ENCODE results near the gene AKIRIN2.

The AKIRIN2 gene

GRCh38 chr6:87701676-87702588, at the start of gene AKIRIN2:
Gene AKIRIN2 (minus strand): TSS chr6:87702233. CDS start chr6:87701684, 549 bp downstream.
- H3K27me3 ChIP-seq (ENCODE audit: control insufficient read depth in 1 of 2, insufficient read depth in 2 of 2, low read length in 2 of 2): no peaks in the 10 kb centered on the region

GRCh38 chr6:87747646-87748045, 45.6 kb upstream of the AKIRIN2 start:
- Histone ChIP-seq H3K4me1 (ENCODE audit: control insufficient read depth in 1 of 2, insufficient read depth in 2 of 2, low read length in 2 of 2) (no peaks in the 10 kb centered on the region), H3K9ac (ENCODE audit: low read depth in 1 of 2, low read length in 2 of 2) (no peak overlapping the region), H3K9me3 (ENCODE audit: control insufficient read depth in 1 of 2, low read length in 2 of 2) (no peaks in the 10 kb centered on the region), H3K27me3 (ENCODE audit: control insufficient read depth in 1 of 2, insufficient read depth in 2 of 2, low read length in 2 of 2) (no peaks in the 10 kb centered on the region), H3K4me3 (ENCODE audit: low read depth in 1 of 2, low read length in 2 of 2) (no peak overlapping the region), H3K36me3 (ENCODE audit: control insufficient read depth in 1 of 2, insufficient read depth in 2 of 2, low read length in 2 of 2) (no peaks in the 10 kb centered on the region), H3K27ac (ENCODE audit: low read depth, low read length) (no peak overlapping the region)

More at GRCh38 chr6:87701676-87702588, at the start of gene AKIRIN2:
- Histone ChIP-seq H3K9ac (ENCODE audit: low read depth in 1 of 2, low read length in 2 of 2) (peak within 1 kb of the TSS; percentile 97), H3K4me1 (ENCODE audit: control insufficient read depth in 1 of 2, insufficient read depth in 2 of 2, low read length in 2 of 2) (peaks cover 18 to 20% of the 10 kb centered on the region in 2 donors), H3K36me3 (ENCODE audit: control insufficient read depth in 1 of 2, insufficient read depth in 2 of 2, low read length in 2 of 2) (no peaks in the 10 kb centered on the region), H3K27ac (ENCODE audit: low read depth, low read length) (peak within 1 kb of the TSS; percentile 94), H3K9me3 (ENCODE audit: control insufficient read depth in 1 of 2, low read length in 2 of 2) (no peaks in the 10 kb centered on the region), H3K4me3 (ENCODE audit: low read depth in 1 of 2, low read length in 2 of 2) (peak within 1 kb of the TSS; percentile 89 to 93)

DNA sequence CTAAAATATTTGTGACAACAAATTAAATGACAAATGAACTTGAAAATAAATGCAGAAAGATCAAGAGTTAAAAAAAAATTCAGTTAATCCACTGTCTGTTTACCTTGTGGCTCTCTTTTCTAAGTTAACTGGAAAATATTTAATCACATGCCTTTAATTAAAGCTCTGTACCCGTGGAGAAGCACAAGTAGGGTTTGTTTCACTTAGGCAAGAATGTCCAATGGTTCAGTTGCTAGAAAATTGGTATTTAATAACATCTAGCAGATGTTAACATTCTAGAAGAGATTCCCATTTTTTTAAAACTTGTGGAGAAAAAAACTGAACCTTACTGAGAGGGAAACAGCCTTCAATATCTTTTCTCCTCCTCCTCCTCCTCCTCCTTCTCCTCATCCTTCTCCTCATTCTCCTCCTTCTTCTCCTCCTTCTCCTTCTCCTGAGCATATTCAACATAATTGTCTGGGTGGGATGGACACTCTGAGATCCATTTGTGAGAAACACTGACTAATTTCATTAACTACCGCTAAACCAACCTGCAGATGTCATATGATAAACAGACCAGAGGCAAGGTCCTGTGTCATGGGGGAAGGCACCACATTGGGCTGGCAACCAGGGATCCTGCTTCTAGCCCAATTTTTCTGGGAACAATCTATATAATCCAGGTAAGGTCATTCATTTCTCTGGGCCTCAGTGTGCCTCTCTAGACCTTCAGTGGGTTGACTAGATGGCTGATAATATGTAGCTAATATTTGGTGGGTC, 44.1 kb upstream of the AKIRIN2 start:
- Histone ChIP-seq H3K27me3 (ENCODE audit: control insufficient read depth in 1 of 2, insufficient read depth in 2 of 2, low read length in 2 of 2) (no peaks in the 10 kb centered on the region), H3K9me3 (ENCODE audit: control insufficient read depth in 1 of 2, low read length in 2 of 2) (no peaks in the 10 kb centered on the region), H3K4me1 (ENCODE audit: control insufficient read depth in 1 of 2, insufficient read depth in 2 of 2, low read length in 2 of 2) (no peaks in the 10 kb centered on the region), H3K27ac (ENCODE audit: low read depth, low read length) (no peak overlapping the region), H3K4me3 (ENCODE audit: low read depth in 1 of 2, low read length in 2 of 2) (no peak overlapping the region), H3K9ac (ENCODE audit: low read depth in 1 of 2, low read length in 2 of 2) (no peak overlapping the region), H3K36me3 (ENCODE audit: control insufficient read depth in 1 of 2, insufficient read depth in 2 of 2, low read length in 2 of 2) (no peaks in the 10 kb centered on the region)

- Histone ChIP-seq H3K4me3 (ENCODE audit: low read depth in 1 of 2, low read length in 2 of 2) (no peak overlapping the region), H3K36me3 (ENCODE audit: control insufficient read depth in 1 of 2, insufficient read depth in 2 of 2, low read length in 2 of 2) (no peaks in the 10 kb centered on the region), H3K9me3 (ENCODE audit: control insufficient read depth in 1 of 2, low read length in 2 of 2) (no peaks in the 10 kb centered on the region), H3K27ac (ENCODE audit: low read depth, low read length) (no peak overlapping the region), H3K9ac (ENCODE audit: low read depth in 1 of 2, low read length in 2 of 2) (no peak overlapping the region), H3K4me1 (ENCODE audit: control insufficient read depth in 1 of 2, insufficient read depth in 2 of 2, low read length in 2 of 2) (no peaks in the 10 kb centered on the region), H3K27me3 (ENCODE audit: control insufficient read depth in 1 of 2, insufficient read depth in 2 of 2, low read length in 2 of 2) (no peaks in the 10 kb centered on the region)
Observed at GRCh38 chr6:87743454-87743853, 41.4 kb upstream of the AKIRIN2 start.

GRCh38 chr6:87742106-87742505, 40.1 kb upstream of the AKIRIN2 start:
- H3K27ac ChIP-seq (ENCODE audit: low read depth, low read length): no peak overlapping the region
- H3K4me3 ChIP-seq (ENCODE audit: low read depth in 1 of 2, low read length in 2 of 2): no peak overlapping the region
- H3K9ac ChIP-seq (ENCODE audit: low read depth in 1 of 2, low read length in 2 of 2): no peak overlapping the region
- no peaks in the 10 kb centered on the region for H3K36me3 ChIP-seq (ENCODE audit: control insufficient read depth in 1 of 2, insufficient read depth in 2 of 2, low read length in 2 of 2)
- peaks cover 0 to 4% of the 10 kb centered on the region in 2 donors for H3K4me1 ChIP-seq (ENCODE audit: control insufficient read depth in 1 of 2, insufficient read depth in 2 of 2, low read length in 2 of 2)
- no peaks in the 10 kb centered on the region for H3K27me3 ChIP-seq (ENCODE audit: control insufficient read depth in 1 of 2, insufficient read depth in 2 of 2, low read length in 2 of 2)
- no peaks in the 10 kb centered on the region for H3K9me3 ChIP-seq (ENCODE audit: control insufficient read depth in 1 of 2, low read length in 2 of 2)

DNA sequence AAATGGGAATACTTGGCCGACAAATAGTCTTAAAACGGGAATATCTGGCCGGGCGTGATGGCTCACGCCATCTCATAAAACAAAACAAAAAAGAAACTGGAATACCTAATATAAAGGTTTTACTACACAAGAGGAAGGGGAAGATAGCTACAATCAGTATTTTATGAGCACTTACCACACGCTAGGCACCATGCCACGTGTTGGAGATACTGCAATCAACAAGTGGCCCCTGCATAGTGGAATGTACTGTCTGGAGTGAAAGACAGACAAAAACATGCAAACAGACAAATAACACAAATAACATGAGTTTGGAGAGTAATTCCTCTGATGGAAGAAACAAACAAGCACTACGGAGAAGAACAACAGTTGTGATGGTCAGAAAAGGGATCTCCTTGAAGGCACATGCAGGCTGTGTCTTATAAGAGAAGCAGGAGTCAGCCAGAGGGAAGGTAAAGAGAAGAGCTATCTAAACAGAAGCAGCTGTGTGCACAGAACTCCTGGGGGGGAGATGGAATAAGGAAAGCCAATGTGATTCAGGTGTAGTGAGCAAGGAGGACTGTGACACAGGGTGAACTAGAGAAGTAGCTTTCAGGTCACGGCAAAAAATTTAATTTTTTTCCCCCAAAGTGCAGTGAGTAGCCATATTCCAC, 39.1 kb upstream of the AKIRIN2 start:
- no peaks in the 10 kb centered on the region for H3K9me3 ChIP-seq (ENCODE audit: control insufficient read depth in 1 of 2, low read length in 2 of 2)
- peaks cover 0 to 7% of the 10 kb centered on the region in 2 donors for H3K4me1 ChIP-seq (ENCODE audit: control insufficient read depth in 1 of 2, insufficient read depth in 2 of 2, low read length in 2 of 2)
- H3K4me3 ChIP-seq (ENCODE audit: low read depth in 1 of 2, low read length in 2 of 2): no peak overlapping the region
- no peaks in the 10 kb centered on the region for H3K36me3 ChIP-seq (ENCODE audit: control insufficient read depth in 1 of 2, insufficient read depth in 2 of 2, low read length in 2 of 2)
- no peak overlapping the region for H3K9ac ChIP-seq (ENCODE audit: low read depth in 1 of 2, low read length in 2 of 2)
- no peak overlapping the region for H3K27ac ChIP-seq (ENCODE audit: low read depth, low read length)
- no peaks in the 10 kb centered on the region for H3K27me3 ChIP-seq (ENCODE audit: control insufficient read depth in 1 of 2, insufficient read depth in 2 of 2, low read length in 2 of 2)

DNA sequence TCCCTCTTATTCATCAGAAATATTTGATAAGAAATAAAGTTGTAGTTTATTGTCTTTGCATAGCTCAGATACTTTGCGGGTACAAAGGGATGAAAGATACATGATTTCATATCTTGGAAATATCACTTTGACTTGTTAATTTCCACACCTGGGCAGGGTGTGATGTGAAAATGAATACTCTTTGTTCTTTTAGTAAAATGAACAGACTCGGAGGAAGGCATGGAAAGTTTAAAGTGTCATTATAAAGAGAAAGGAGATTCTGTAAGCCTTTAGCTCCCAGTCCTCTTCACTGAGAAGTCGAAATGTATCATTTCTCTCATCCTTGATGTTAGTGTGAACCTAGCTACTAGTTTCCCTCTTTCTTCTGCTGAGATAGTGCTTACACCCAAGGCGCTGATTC, 36.7 kb upstream of the AKIRIN2 start:
- no peaks in the 10 kb centered on the region for H3K9me3 ChIP-seq (ENCODE audit: control insufficient read depth in 1 of 2, low read length in 2 of 2)
- H3K36me3 ChIP-seq (ENCODE audit: control insufficient read depth in 1 of 2, insufficient read depth in 2 of 2, low read length in 2 of 2): no peaks in the 10 kb centered on the region
- H3K27me3 ChIP-seq (ENCODE audit: control insufficient read depth in 1 of 2, insufficient read depth in 2 of 2, low read length in 2 of 2): no peaks in the 10 kb centered on the region
- peaks cover 0 to 7% of the 10 kb centered on the region in 2 donors for H3K4me1 ChIP-seq (ENCODE audit: control insufficient read depth in 1 of 2, insufficient read depth in 2 of 2, low read length in 2 of 2)
- no peak overlapping the region for H3K27ac ChIP-seq (ENCODE audit: low read depth, low read length)
- H3K4me3 ChIP-seq (ENCODE audit: low read depth in 1 of 2, low read length in 2 of 2): no peak overlapping the region
- H3K9ac ChIP-seq (ENCODE audit: low read depth in 1 of 2, low read length in 2 of 2): no peak overlapping the region

- Histone ChIP-seq H3K4me3 (ENCODE audit: low read depth in 1 of 2, low read length in 2 of 2) (no peak overlapping the region), H3K27me3 (ENCODE audit: control insufficient read depth in 1 of 2, insufficient read depth in 2 of 2, low read length in 2 of 2) (no peaks in the 10 kb centered on the region), H3K27ac (ENCODE audit: low read depth, low read length) (no peak overlapping the region), H3K4me1 (ENCODE audit: control insufficient read depth in 1 of 2, insufficient read depth in 2 of 2, low read length in 2 of 2) (peaks cover 0 to 7% of the 10 kb centered on the region in 2 donors), H3K36me3 (ENCODE audit: control insufficient read depth in 1 of 2, insufficient read depth in 2 of 2, low read length in 2 of 2) (no peaks in the 10 kb centered on the region), H3K9ac (ENCODE audit: low read depth in 1 of 2, low read length in 2 of 2) (no peak overlapping the region), H3K9me3 (ENCODE audit: control insufficient read depth in 1 of 2, low read length in 2 of 2) (no peaks in the 10 kb centered on the region)
Observed at GRCh38 chr6:87738000-87738399, 36.0 kb upstream of the AKIRIN2 start.

GRCh38 chr6:87736809-87737540, 34.9 kb upstream of the AKIRIN2 start:
- no peaks in the 10 kb centered on the region for H3K9me3 ChIP-seq (ENCODE audit: control insufficient read depth in 1 of 2, low read length in 2 of 2)
- no peak overlapping the region for H3K9ac ChIP-seq (ENCODE audit: low read depth in 1 of 2, low read length in 2 of 2)
- no peak overlapping the region for H3K27ac ChIP-seq (ENCODE audit: low read depth, low read length)
- peaks cover 5 to 13% of the 10 kb centered on the region in 2 donors for H3K4me1 ChIP-seq (ENCODE audit: control insufficient read depth in 1 of 2, insufficient read depth in 2 of 2, low read length in 2 of 2)
- no peaks in the 10 kb centered on the region for H3K27me3 ChIP-seq (ENCODE audit: control insufficient read depth in 1 of 2, insufficient read depth in 2 of 2, low read length in 2 of 2)
- H3K4me3 ChIP-seq (ENCODE audit: low read depth in 1 of 2, low read length in 2 of 2): no peak overlapping the region
- no peaks in the 10 kb centered on the region for H3K36me3 ChIP-seq (ENCODE audit: control insufficient read depth in 1 of 2, insufficient read depth in 2 of 2, low read length in 2 of 2)
